ENCODE results near the gene ABI3BP. TPM values are rescaled to one million over a fixed set of nuclear protein-coding genes. Genes with fewer than 3 reads are reported as not detected.

ABI3BP gene
- total RNA-seq, 2 donors from 2014 or later = 46.8 to 185 TPM

DNA sequence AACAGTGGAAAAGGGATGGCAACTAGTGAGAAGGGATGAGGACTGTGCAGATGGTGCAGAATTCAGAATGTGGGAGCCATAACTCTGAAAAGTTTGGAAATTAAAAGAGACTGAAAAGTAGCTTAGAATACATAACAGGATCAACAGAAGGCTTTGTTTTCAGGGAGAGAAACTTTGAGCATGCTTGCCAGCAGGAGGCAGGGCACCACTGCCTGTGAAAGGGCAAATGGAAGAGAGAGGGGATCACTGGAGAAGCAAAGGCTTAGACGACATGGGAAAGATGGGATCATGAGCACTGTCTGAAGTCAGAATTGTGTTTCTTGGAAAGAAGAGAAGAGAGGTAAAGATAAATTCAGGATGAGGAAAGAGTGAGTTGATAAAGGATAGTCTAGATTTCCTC lies 99.6 kb downstream of the ABI3BP start:
- TF ChIP-seq, protein P1, sequence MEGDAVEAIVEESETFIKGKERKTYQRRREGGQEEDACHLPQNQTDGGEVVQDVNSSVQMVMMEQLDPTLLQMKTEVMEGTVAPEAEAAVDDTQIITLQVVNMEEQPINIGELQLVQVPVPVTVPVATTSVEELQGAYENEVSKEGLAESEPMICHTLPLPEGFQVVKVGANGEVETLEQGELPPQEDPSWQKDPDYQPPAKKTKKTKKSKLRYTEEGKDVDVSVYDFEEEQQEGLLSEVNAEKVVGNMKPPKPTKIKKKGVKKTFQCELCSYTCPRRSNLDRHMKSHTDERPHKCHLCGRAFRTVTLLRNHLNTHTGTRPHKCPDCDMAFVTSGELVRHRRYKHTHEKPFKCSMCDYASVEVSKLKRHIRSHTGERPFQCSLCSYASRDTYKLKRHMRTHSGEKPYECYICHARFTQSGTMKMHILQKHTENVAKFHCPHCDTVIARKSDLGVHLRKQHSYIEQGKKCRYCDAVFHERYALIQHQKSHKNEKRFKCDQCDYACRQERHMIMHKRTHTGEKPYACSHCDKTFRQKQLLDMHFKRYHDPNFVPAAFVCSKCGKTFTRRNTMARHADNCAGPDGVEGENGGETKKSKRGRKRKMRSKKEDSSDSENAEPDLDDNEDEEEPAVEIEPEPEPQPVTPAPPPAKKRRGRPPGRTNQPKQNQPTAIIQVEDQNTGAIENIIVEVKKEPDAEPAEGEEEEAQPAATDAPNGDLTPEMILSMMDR (IDR thresholded peaks at IDR 0.05) = peak; percentile 51
- no peaks in the 10 kb centered on the region for H3K36me3 ChIP-seq
- no peak overlapping the region for H3K4me3 ChIP-seq
- no peak overlapping the region for H3K27ac ChIP-seq
- no peaks in the 10 kb centered on the region for H3K4me1 ChIP-seq (ENCODE audit: control insufficient read depth in 1 of 2, low read depth in 2 of 2)
- ATAC-seq (ENCODE audit: insufficient number of reproducible peaks, low FRiP score, low read depth) (no peak), DNase-seq (ENCODE audit: low spot score) (no peak)
- no peaks in the 10 kb centered on the region for H3K9me3 ChIP-seq
- H3K27me3 ChIP-seq (replicated peaks; ENCODE audit: insufficient read depth) = no peaks in the 10 kb centered on the region

DNA sequence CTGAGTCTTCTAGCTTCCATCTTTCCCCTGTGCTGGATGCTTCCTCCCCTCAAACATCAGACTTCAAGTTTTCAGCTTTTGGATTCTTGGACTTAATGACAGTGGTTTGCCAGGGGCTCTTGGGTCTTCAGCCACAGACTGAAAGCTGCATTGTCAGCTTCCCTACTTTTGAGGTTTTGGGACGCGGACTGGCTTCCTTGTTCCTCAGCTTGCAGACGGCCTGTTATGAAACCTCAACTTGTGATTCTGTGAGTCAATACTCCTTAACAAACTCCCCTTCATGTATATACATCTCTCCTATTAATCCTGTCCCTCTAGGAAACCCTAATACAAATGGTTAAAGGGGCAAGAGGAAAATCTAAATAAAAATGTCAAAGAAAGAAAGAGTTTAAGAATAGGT lies 100.1 kb downstream of the ABI3BP start:
- no peak for ATAC-seq (ENCODE audit: insufficient number of reproducible peaks, low FRiP score, low read depth)

DNA sequence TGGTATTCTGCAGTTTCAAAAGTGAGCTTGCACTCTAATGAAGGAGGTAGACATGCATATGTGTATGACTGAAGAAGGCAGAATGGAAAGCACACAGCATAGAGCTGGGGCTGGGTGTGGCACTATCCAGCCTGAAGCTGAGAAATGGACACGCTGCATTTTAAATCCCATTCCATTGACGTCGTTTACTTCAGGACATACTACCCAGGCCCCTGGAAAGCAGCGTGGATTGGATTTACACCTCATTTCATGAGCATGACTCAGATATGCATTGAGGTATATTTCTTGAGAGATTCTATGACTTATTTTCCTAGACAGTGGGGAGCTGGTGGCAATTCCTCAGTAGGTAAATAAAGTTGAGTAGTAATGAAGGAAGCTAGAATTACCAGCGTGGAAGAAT lies 101.4 kb downstream of the ABI3BP start:
- no peak overlapping the region for H3K27ac ChIP-seq

More for the DNA sequence above, 100.1 kb downstream of the ABI3BP start:
- DNase-seq (ENCODE audit: low spot score) = no peak
- Histone ChIP-seq H3K9me3 (no peaks in the 10 kb centered on the region), H3K27ac (no peak overlapping the region), H3K27me3 (replicated peaks; ENCODE audit: insufficient read depth) (no peaks in the 10 kb centered on the region), H3K36me3 (no peaks in the 10 kb centered on the region), H3K4me3 (no peak overlapping the region), H3K4me1 (ENCODE audit: control insufficient read depth in 1 of 2, low read depth in 2 of 2) (no peaks in the 10 kb centered on the region)
- TF ChIP-seq, protein P1 (IDR thresholded peaks at IDR 0.05) = no peak

DNA sequence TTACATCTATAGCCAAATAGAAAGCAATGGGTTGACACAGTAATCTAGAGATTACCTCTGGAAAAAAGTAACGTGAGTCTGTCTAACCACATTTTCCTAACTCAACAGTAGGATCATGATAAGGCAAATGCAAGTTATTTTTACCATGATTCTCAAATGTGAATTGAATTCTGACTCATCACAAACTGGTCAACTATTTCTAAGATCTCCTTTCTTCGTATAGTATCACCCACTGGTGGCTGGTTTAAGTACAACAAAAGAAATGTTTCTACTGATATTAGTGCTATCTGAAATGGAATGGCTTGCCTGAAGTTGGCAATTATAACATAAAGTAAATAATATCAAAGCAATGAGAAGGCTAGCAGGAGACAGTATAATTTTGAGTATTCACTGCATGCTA lies 102.2 kb downstream of the ABI3BP start:
- Histone ChIP-seq H3K36me3 (no peaks in the 10 kb centered on the region), H3K27ac (no peak overlapping the region), H3K27me3 (replicated peaks; ENCODE audit: insufficient read depth) (no peaks in the 10 kb centered on the region), H3K4me1 (ENCODE audit: control insufficient read depth in 1 of 2, low read depth in 2 of 2) (no peaks in the 10 kb centered on the region), H3K4me3 (no peak overlapping the region), H3K9me3 (no peaks in the 10 kb centered on the region)
- TF ChIP-seq, protein P1 (IDR thresholded peaks at IDR 0.05) = no peak
- ATAC-seq (ENCODE audit: insufficient number of reproducible peaks, low FRiP score, low read depth) (no peak), DNase-seq (ENCODE audit: low spot score) (no peak)

More for the DNA sequence above, 101.4 kb downstream of the ABI3BP start:
- Histone ChIP-seq H3K4me3 (no peak overlapping the region), H3K4me1 (ENCODE audit: control insufficient read depth in 1 of 2, low read depth in 2 of 2) (no peaks in the 10 kb centered on the region), H3K36me3 (no peaks in the 10 kb centered on the region), H3K9me3 (no peaks in the 10 kb centered on the region), H3K27me3 (replicated peaks; ENCODE audit: insufficient read depth) (no peaks in the 10 kb centered on the region)
- DNase-seq (ENCODE audit: low spot score) (no peak), ATAC-seq (ENCODE audit: insufficient number of reproducible peaks, low FRiP score, low read depth) (no peak)
- TF ChIP-seq, protein P1 (IDR thresholded peaks at IDR 0.05) = no peak

DNA sequence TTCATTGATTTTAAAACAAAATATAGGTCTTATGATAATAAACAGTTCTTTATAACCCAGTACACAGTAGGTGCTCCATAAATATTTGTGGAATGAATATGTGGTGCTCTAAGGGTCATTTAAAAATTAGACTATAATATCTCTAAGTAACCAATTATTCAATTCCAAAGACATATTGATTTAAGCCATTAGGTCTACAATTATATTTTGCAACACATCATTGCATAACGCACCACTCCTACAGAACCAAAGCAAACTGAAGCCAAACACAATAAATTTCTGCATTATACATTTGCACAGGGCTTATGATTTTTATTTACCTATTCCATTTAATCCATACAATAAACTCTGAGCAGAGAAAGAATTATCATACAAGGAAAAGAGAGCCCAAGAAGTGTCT lies 104.3 kb downstream of the ABI3BP start:
- H3K9me3 ChIP-seq = no peaks in the 10 kb centered on the region
- ATAC-seq (ENCODE audit: insufficient number of reproducible peaks, low FRiP score, low read depth) (no peak), DNase-seq (ENCODE audit: low spot score) (no peak)
- no peak overlapping the region for H3K4me3 ChIP-seq
- TF ChIP-seq, protein P1 (IDR thresholded peaks at IDR 0.05) = no peak
- no peaks in the 10 kb centered on the region for H3K4me1 ChIP-seq (ENCODE audit: control insufficient read depth in 1 of 2, low read depth in 2 of 2)
- no peaks in the 10 kb centered on the region for H3K27me3 ChIP-seq (replicated peaks; ENCODE audit: insufficient read depth)
- no peak overlapping the region for H3K27ac ChIP-seq
- H3K36me3 ChIP-seq = no peaks in the 10 kb centered on the region
